Superior temporal gyrus (tissue), 1 donor: Measurements from ENCODE around the gene POU2F3.

Experiments used
- DNase-seq: peaks from one replicate; pipeline ENCODE4 v3.0.0-alpha.2; 2016; ENCODE audit errors: extremely low spot score

POU2F3 gene

DNA sequence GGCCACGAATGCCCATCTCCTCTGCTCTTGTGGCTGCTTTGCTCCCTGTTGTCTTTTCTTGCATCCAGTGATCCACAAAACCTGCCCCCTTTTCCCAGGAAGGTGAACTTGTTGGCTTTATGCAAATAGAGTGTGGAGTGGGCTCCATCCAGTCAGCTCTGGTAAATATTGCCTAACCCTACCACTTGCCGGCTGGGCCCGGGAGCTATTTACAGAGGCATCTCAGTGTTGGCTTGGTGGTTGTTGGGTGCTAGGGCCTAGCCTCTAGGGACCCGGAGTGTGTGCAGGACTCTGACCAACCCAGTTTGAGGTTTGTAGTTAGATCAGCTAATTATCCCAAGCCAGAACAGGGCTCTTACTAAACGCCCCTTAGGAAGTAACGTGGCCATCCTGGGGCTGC is 44.3 kb downstream of the POU2F3 start:
- no peak for DNase-seq

DNA sequence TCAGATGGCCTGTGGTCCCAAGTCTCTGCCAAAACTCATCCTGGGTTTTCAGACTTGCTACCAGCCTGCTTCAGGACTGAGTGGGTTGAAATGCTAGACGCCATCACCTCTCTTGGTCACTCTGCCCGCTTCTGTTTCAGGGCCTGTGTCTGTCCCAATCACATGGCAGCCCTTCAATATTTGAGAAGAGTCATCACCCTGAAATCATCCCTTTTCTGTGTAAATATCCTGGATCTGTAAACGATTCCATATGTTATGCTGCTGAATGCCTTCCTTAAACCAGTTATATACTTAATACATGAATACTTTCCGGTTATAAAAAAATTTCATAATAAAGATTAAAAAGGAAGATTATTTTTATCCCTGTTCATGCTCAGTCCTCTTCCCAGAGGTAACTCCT is 45.3 kb downstream of the POU2F3 start:
- DNase-seq, result no peak

DNA sequence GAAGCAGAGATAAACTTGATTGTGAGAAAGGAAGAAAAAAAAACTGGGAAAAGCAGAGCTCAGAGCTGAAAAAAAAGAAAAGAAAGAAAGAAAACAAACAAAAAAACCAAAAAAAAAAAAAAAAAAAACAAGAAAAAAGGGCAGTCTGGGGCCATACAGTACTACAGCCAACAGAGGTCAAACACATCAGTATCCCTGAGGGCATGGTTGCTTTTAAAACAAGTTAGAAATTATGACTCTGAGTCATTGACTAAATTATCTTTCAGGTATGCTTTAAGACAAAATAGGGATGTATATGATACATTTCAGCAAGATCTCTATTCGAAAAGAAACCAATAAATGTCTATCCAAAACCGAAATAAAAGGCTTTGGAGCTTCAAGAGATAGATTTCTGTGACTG is 48.1 kb downstream of the POU2F3 start:
- DNase-seq, result no peak

DNA sequence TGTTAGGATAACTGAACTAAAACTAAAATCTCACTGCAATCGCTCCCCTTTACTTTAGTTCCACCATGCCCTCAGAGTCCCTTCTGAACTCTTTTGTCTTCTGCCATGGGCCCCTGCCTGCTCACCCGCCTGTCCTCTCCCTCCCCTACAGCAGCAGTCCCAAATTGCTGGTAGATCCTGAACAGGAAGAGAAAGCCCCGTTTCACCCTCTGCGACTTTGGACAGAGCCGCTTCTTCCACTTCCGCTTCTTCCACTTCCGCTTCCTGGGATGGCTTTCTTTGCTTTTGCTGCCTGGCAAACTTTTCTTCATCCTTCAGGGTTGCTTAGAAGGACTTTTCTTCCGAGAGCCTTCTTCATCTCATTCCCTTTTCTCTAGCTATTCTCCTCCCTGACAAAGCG is 49.5 kb downstream of the POU2F3 start:
- DNase-seq, result no peak

DNA sequence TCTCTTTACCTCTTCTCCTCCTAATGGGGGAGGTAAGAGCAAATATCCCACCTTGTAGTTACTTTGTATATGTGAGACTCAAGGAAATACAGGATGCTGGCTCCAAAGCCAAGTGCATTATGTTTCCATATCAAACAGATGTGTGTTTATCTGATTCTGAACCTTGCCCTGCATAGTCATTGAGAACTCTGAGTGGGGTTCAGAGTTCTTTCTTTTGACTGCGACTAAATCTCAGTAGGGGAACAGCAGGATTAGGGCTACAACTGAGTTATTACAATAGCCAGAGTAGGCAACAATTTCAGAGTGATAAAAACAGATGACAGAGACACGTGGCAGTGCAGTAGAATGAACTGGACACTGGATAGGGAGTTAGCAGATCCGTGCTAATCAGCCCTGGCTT is 51.0 kb downstream of the POU2F3 start:
- no peak for DNase-seq

DNA sequence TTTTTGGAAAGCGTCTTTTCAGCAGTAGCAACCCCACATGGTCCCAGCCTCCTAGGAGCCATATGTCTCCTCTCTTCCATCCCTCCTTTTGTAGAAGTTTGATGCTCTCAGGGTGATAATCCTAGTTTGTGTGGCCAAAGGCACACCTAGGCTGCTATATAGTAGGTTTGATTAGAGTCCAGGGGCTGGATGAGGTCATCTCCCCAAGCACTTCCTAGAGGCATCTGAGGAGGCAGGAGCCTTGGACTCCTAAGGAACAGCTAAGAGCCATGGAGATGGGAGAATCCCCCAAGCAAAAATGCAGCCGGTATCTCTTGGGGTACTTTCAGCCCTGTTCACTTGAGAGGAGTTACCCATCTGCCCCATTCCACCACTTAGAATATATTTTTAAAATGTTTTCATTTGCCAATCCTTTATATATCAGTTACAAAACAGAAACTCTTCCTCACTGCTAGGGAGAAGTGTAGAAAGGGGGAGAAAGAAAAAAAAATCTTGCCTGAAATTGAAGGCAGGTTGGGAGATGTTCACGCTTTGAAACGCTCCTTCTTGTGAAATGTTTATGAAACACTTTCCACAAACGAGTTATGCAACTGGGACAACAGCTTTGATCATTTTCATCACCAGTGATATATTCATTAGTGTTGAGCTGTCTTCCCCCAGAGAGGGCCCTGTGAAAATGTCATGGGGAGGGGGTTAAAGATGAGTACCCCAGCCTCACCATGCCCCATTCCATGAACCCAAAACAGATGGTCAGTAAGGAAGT is 53.3 kb downstream of the POU2F3 start:
- no peak for DNase-seq

DNA sequence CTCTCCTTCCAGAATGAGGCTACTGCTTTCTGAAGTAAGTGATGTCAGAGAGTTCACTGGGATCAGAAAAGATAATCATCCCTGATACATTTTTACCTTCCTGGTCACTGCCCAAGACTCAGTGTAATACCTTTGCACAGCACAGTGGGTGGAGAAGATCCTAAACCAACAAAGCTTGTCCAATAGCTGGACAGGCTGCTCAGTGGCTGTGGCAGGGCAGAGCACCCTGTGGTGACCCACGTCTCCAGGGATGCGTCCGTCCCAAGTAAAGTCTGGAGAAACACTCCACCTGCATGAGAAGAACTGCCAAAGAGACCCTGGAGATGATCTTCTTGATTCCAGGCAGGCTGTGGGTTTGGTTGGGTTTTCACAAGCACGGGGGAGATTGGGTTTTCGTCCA is 54.2 kb downstream of the POU2F3 start:
- no peak for DNase-seq

DNA sequence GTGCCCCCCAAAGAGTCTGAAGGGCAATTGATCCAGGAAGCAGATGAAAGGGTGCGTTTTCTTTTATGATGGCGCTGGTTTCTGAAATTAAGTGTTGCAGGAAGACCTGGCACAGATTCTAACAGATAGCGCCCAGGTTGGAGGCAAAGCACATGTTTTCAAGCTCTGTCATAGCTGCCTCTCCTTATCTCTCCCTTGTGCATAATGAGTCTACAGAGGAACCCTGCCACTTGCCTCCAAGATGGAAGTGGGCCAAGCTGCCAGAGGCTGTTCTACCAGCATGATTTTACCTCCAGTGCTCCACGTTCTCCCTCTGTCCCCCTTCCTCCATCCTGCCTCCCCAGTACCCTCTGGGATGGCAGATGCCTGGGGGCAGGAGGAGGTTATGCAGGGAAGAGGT is 55.2 kb downstream of the POU2F3 start:
- no peak for DNase-seq

DNA sequence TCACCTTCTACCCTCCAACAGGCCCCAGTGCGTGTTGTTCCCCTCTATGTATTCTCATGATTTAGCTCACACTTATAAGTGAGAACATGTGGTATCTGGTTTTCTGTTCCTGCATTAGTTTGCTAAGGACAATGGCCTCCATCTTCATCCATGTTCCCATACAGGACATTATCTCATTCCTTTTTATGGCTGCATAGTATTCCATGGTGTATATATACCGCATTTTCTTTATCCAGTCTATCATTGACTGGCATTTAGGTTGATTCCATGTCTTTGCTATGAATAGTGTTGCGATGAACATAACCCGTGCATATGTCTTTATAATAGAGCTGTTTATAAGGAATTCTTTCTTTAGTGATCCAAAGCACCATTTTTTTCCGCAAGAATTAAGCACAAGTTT is 56.6 kb downstream of the POU2F3 start:
- no peak for DNase-seq

DNA sequence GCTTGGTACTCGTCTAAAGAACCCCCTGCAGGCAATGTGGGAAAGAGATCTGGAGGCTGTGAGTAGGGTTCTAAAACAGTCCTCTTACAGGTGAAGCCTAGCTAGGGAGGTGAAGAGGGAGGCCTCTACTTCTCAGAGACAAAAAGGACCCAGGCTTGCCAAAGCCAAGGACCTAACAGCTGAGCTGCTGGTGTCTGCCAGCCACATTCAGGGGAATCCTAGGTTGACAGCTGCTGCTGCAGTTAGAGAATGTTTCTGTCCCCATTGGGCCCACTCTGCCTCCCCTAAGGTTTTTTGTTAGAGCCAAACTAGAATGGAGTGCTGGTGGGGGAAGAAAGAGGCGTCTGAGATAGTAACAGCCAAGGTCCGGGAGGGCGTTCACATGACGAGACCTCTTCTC is 58.5 kb downstream of the POU2F3 start:
- no peak for DNase-seq

DNA sequence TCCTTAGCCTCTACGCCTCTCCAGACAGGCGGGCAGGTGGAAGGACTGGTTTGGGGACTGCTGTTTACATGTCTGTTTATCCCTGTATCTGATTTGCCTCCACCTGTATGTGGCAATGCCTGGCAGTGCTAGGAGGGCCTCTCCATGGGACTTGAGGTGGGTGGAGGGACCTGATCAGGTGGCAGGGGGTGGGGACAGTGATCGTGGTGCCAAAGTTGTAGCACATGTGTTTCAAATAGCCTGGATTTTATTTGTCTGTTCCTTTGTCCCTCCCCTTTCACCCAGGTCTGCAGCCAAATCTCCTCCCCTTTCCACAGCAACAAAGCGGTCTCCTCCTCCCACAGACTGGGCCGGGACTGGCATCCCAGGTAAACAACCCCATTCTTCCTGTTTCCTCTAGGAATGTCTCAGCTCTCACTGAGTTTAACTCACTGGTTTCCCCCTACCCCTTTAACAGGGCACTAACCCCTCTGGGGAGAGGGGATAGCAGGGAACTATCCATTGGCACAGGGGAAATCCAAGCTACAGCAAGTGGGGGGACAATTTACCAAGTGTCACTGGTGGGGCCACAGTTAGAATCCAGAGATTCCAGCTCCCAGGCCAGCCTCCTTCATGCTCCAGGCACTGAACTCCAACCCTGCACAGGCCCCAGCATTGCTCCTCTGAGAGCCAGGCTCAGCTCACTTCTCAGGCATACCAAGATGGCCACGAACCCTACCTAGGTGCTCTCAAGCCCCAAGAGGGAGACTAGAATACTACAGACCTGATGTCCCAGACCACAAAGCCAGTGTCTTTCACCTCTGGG is 62.3 kb downstream of the POU2F3 start:
- no peak for DNase-seq

DNA sequence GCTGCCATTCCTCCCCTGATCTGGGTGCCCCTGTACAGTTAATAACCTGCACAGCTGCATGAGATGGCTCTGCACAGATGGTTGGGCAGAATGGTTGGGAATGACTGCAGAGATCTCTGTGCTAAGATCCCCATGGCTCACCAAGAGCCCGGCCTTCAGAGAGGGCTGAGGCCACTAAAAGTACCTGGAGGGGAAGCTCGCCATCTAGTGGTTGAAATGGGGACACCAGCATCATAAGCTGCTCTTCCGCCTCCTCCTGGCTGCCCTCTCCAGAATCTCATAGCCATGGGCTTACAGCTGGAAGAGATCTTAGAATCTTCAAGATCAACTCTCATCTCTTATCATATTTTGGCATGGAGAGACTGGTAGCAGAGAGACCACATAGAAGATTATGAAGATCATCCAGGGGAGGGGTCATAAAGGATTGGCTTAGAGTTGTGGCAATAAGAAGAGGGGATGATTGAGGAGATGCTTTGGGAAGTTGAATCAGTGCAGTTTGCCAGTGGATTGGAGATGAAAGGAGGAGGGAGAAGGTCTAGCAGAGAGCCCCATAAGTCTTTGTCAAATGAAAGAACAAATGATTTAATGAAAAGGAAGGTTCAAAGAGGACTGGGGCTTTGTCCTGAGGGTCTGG is 63.2 kb downstream of the POU2F3 start:
- DNase-seq, result peak; percentile 87

DNA sequence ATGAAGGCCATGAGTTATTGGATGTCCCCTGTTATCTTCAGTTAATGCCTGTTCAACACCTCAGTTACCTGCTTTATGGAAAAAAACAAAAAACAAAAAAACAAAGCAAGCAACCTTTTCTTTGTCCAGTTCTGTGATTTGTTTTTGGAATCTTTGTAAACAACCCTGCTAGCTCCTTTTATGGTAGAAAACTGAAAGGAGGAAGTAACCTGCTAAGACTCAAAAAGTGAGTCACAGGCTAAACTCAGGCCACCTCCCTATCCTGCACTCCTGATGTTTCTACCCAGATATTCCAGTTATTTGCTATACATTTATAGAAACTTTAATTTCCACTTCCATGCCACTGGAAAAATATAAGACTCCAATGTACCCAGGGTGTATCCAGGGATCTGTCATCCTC is 64.6 kb downstream of the POU2F3 start:
- DNase-seq, result no peak

DNA sequence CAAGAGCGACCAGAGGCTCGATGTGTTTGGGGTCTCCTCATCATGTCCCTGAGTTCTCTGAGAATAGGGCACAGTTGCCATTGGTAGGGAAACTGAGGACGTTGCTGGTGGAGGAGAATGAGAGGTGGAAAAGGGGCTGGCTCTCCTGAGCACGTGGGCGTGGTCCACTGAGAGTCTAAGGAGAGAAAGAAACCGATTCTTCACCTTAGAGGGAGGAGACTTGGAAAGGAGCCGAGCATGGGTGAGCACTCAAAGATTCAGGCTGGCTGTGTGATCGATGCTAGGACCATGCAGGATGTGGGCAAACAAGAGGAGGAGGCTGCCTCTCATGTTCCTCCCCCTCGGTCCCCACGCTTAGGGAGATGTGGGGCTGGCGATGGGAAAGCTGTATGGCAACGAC is 65.3 kb downstream of the POU2F3 start:
- no peak for DNase-seq

DNA sequence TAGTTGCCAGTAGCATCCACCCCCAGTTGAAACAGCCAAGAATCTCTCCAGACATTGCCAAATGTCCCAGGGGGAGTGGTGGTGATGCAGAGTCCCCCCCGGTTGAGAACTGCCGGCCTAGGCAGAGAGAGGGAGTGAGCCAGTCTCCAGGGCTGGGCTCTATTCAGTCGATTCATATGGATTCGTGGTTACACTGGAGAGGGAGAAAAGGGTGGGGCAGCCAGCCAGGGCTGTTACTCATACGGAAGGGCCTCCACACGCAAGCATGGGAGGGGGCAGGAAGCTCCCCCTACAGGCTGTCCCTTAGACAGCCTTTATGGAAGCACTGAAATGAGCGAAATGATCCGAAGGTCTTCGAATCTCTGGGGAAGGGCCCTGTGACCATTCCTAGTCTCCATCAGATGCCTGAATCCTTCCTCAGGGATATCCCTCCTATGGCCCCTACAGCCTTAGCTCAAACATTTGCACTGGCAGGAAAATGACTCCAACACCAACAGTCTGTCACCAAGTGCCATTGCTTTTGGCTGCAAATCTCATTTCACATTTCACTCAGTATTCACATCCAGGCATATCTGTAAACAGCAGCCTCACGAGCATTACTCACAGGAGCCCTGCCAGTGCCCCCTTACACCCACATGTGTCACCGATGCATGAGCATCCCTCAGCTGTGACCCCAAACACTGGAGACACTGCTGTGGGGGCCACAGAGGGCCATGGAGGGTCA is 66.7 kb downstream of the POU2F3 start:
- DNase-seq, result no peak

DNA sequence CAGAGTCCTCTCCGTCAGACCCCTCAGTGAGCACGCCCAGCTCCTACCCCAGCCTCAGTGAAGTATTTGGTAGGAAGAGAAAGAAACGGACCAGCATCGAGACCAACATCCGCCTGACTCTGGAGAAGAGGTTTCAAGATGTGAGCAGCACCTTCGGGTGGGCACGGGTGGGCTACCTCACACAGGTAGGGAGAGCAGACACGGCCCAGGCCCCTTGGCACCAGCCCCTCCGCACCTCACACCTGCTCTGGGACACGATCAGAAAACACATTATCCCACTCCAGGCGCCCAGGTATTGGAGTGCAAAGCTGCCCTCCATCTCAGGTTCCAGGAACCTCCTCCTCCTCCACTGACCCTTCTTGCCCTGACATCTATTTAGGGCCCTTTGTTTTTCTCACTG is 67.5 kb downstream of the POU2F3 start:
- no peak for DNase-seq

DNA sequence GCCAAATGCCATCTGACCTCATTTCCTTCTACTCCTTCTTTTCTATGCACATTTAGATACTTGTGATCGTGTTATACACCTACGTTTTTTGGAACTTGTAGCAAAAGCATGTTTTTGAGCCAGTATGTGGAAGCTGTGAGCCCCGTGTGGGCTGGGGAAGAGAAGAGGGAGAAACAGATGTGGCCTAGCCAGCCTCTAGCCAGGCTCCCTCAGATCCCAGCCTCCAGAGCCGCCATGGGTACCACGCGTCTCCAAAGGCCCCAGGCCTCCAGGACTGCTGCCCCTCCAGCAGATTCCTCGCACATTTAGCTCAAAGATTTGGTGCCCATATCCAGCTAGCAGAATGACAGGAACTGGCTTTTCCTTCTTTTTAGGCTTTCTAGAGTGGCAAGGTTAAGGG is 68.1 kb downstream of the POU2F3 start:
- DNase-seq, result peak; percentile 50

DNA sequence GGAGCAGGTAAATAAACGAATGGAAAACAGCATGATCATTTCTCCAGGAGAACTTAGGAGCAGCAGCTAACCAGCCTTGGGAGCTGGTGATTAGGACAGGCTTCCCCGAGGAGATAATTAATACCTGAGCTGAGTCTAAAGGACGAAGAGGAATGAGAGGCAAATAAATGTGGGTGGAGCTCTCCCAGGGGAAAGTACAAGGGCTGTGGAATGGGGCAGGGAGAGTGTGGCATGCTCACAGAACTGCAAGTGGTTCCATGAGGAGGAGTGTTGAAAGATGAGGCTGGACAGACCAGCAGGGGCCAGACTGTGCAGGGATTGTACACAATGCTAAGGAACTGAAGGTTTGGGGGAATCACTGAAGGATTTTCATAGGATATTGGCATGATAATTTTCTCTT is 70.9 kb downstream of the POU2F3 start:
- no peak for DNase-seq

DNA sequence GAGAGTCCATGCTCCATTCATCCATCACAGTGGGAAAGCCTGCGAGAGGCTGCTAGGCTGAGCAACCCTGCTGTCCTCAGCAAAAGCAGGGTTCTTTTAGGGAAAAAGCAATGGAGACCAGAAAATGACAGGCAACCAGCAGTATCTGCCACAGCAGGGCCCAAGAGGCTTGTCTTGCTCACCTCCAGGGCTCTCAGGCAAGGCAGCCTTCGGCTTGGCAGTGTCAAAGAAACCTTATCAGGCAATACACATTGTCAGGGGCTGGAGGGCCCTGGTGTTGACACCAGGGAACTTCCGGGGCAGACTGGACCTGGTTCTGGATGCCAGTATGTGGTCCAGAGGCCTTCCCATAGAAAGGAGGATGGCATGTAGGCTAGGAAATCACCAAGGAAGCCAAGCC is 74.9 kb downstream of the POU2F3 start:
- no peak for DNase-seq

DNA sequence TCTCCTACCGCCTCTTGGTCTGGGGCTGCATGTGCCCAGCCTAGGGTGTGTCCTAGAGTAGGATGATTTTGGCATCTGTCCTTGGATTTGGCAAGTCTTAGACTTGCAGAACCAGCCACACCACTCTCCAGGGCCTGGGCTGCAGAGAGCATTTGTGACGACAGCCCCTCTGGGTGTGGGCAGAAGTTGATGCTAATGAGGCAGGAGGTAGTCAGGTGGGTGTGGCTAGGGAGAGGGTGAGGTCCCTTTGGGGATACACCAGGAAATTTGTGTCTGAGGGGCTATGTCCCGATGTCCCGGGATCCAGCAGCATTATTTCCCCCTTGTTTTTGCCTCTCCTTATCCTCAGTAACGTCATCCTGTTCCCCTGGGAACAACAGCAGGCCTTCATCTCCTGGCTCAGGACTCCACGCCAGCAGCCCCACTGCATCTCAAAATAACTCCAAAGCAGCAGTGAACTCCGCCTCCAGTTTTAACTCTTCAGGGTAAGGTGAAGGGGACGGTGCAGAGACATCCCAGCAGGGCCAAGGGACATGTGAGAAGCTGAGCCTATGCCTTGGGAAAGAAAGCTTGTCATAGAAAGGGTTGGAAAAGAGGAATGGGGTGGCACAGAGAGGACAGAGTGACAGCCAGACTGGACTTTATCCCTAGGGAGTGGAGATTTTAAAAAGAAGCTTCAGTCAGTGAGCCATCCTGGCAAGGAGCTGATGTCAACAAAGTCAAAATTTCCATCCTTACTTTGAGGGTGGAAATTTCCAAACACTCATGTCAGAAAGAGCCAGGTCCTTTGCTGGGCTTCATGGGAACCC is 77.1 kb downstream of the POU2F3 start:
- DNase-seq, result no peak

DNA sequence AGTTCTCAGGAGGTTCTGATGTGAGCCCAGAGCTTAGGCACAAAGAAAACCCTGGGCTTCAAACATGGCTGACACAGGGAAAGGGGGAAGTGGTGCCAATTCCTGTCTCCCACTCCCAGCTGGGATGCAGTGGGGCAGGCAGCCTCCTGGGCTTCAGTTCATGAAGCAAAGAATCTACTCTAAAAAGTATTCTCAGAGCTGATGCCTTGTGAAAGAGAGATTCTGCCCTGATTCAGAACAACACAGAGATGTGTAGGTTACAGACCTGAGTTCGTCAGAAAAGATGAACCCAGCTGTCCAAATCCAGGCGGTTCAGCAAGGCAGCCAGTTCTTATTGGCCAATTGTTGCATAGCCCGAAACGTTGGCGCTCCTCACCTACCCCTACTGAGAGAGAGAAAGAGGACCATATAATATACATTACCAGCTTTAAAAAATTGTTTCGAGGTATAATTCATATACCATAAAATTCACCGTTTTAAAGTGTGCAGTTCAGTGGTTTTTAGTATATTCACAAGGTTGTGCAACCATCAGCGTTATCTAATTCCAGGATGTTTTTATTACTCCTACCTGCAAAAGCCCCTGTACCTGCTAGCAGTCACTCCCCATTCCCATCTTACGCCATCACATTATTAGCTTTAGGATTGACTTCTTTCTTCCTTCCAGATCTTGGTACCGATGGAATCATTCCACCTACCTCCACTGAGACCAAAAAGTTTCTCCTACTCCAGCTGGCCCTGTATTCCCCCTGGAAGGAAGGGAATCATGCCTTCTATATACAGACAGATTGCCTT is 77.9 kb downstream of the POU2F3 start:
- DNase-seq, result no peak
